GM12801 (cell line): Measurements from ENCODE around the gene NTRK2.

Experiments
- CTCF ChIP-seq: IDR thresholded peaks from one replicate; pipeline ENCODE4 v1.5.1; 2011; ENCODE audit warnings: control low read depth; ENCODE audit not compliant: insufficient read length; ENCODE audit errors: extremely low read depth

Gene NTRK2

GRCh38 chr9:84949258-84949657 is 279.7 kb downstream of the NTRK2 start:
- no peak for TF ChIP-seq CTCF

GRCh38 chr9:84949971-84950370 is 280.4 kb downstream of the NTRK2 start:
- no peak for TF ChIP-seq CTCF

- no peak for TF ChIP-seq CTCF
These were observed 281.6 kb downstream of the NTRK2 start for GRCh38 chr9:84950879-84951811.

- TF ChIP-seq CTCF = no peak
These were observed 283.8 kb downstream of the NTRK2 start for GRCh38 chr9:84953252-84953773.

- no peak for TF ChIP-seq CTCF
These were observed 284.5 kb downstream of the NTRK2 start for GRCh38 chr9:84953797-84954705.

GRCh38 chr9:84955155-84955554 is 285.6 kb downstream of the NTRK2 start:
- TF ChIP-seq CTCF = no peak

GRCh38 chr9:84955971-84956370 is 286.4 kb downstream of the NTRK2 start:
- TF ChIP-seq CTCF = no peak
